HepG2 (cell line): Measurements from ENCODE around the gene FHIT. TPM values are rescaled to one million over a fixed set of nuclear protein-coding genes. Genes with fewer than 3 reads are reported as not detected.

Experiments used
- ATAC-seq: fragments of 200-7000 bp; cut with Tn5 transposase; 3 replicates; pipeline ENCODE4 v1.9.1; 2020; ENCODE audit warnings: mild to moderate bottlenecking, moderate library complexity
- BruUV-seq: library from RNA; stranded (reverse); fragments of 400-500 nt; replicated peaks from 2 replicates; lab custom pipeline; 2021; lab: Mats Ljungman, UMichigan
- CTCF ChIA-PET: fragments of 300-600 bp; formaldehyde crosslinking; extraction: SDS; loops from one replicate; lab custom pipeline; 2021; ENCODE audit warnings: low total read pairs, inconsistent platforms, low intra/inter-chr PET ratio; lab: Yijun Ruan, JAX
- POLR2A ChIA-PET: fragments of 350-600 bp; sonication (Branson Sonifier 250); formaldehyde crosslinking; loops from one replicate; lab custom pipeline; 2020; ENCODE audit warnings: antibody characterized with exemption, inconsistent platforms; lab: Yijun Ruan, JAX
- DNase-seq: peaks from one replicate; pipeline ENCODE4 v3.0.0-alpha.2; 2015; ENCODE audit warnings: low spot score
- FAIRE-seq: peaks from 3 replicates; lab custom pipeline; 2011; peaks lifted over from hg19 to GRCh38; lab: Jason Lieb, UNC
- H2AFZ ChIP-seq: one replicate; pipeline ENCODE4 v1.6.1; 2011; ENCODE audit warnings: low read length, inconsistent platforms
- H3K27ac ChIP-seq: fragments of 300-600 bp; 3 replicates; pipeline ENCODE4 v1.8.0; 2011; ENCODE audit warnings: mixed run types, mild to moderate bottlenecking, mixed read lengths, low read length, inconsistent platforms; ENCODE audit not compliant: insufficient read depth; ENCODE audit errors: extremely low read length
- H3K27me3 ChIP-seq, 2 experiments: fragments of 200-600 bp in 1 of 2; 2 replicates in 1 of 2; 3 replicates in 1 of 2; pipeline versions ENCODE4 v1.6.0 to v1.8.0; 2011; ENCODE audit warnings: low read length in 2 of 2, mild to moderate bottlenecking in 2 of 2, moderate library complexity in 2 of 2, inconsistent platforms in 1 of 2; ENCODE audit not compliant: insufficient read depth in 2 of 2, control insufficient read depth in 1 of 2
- H3K36me3 ChIP-seq, 2 experiments: fragments of 200-600 bp in 1 of 2; replicated peaks in 1 of 2; 2 replicates in 1 of 2; 3 replicates in 1 of 2; pipeline versions ENCODE4 v1.5.1 to v1.8.0; 2011; ENCODE audit warnings: low read length in 2 of 2, inconsistent platforms in 1 of 2; ENCODE audit not compliant: insufficient read depth in 2 of 2, control insufficient read depth in 1 of 2
- H3K4me1 ChIP-seq: 2 replicates; pipeline ENCODE4 v1.5.1; 2012; ENCODE audit warnings: low read length, inconsistent platforms; ENCODE audit not compliant: insufficient read depth
- H3K4me2 ChIP-seq: 2 replicates; pipeline ENCODE4 v1.6.0; 2011; ENCODE audit warnings: low read depth, low read length, inconsistent platforms
- H3K4me3 ChIP-seq, 3 experiments: fragments of 200-600 bp in 1 of 3; sonication (generic), shearing (Covaris generic) in 1 of 3; replicated peaks in 1 of 3; 2 replicates each; pipeline ENCODE4 v1.5.1; 2011 to 2016; ENCODE audit warnings: low read length in 3 of 3, inconsistent platforms in 2 of 3, low read depth in 2 of 3, mild to moderate bottlenecking in 2 of 3, control low read depth in 1 of 3, mixed read lengths in 1 of 3; ENCODE audit not compliant: insufficient read depth in 1 of 3
- H3K79me2 ChIP-seq: one replicate; pipeline ENCODE4 v1.6.1; 2011; ENCODE audit warnings: low read length, inconsistent platforms; ENCODE audit not compliant: insufficient read depth
- H3K9ac ChIP-seq: 2 replicates; pipeline ENCODE4 v1.6.0; 2011; ENCODE audit warnings: mild to moderate bottlenecking, low read depth, low read length, inconsistent platforms; ENCODE audit not compliant: insufficient read depth
- H3K9me3 ChIP-seq: 2 replicates; pipeline ENCODE4 v1.5.1; 2012; ENCODE audit warnings: mild to moderate bottlenecking, low read length
- H4K20me1 ChIP-seq: 2 replicates; pipeline ENCODE4 v1.6.0; 2011; ENCODE audit warnings: inconsistent platforms, mild to moderate bottlenecking, low read length, moderate library complexity; ENCODE audit not compliant: insufficient read depth
- ARNTL ChIP-seq: sonication (generic); formaldehyde crosslinking; IDR thresholded peaks from 2 replicates; pipeline ENCODE4 v1.4.0; 2020; ENCODE audit warnings: mild to moderate bottlenecking, missing genetic modification reagents
- EED ChIP-seq: sonication (generic); formaldehyde crosslinking; IDR thresholded peaks from 2 replicates; pipeline ENCODE4 v1.5.0; 2020; ENCODE audit warnings: mild to moderate bottlenecking, missing genetic modification reagents
- MAFF ChIP-seq: IDR thresholded peaks from 2 replicates; pipeline ENCODE4 v1.6.1; 2011; ENCODE audit warnings: low read depth, low read length, improper control_type of control experiment
- MAFK ChIP-seq, 2 experiments: IDR thresholded peaks in 1 of 2; conservative IDR thresholded peaks in 1 of 2; 2 replicates each; pipeline ENCODE4 v1.6.1; 2011; ENCODE audit warnings: improper control_type of control experiment in 2 of 2, low read length in 2 of 2
- ZNF766 ChIP-seq: sonication (generic); formaldehyde crosslinking; IDR thresholded peaks from 2 replicates; pipeline ENCODE4 v1.5.0; 2020; ENCODE audit warnings: missing genetic modification reagents, borderline replicate concordance
- ZNF768 ChIP-seq: sonication (generic); formaldehyde crosslinking; IDR thresholded peaks from 2 replicates; pipeline ENCODE4 v1.4.0; 2020; ENCODE audit warnings: missing genetic modification reagents
- WGBS: methylation state at CpG from one replicate; pipeline ENCODE4 v1.1.6; 2017; ENCODE audit warnings: low lambda C conversion rate; 5-methylcytosine and 5-hydroxymethylcytosine counted together
- in situ Hi-C: cut with HindIII; loops from 2 replicates; pipeline ENCODE4 v1.10.0; 2017; ENCODE audit warnings: low pct_unique_long_range_greater_than_20kb; ENCODE audit not compliant: extremely low pct_ligation_motif_present
- intact Hi-C: fragments of 100-400 bp; cut with micrococcal nuclease; formaldehyde crosslinking; loops from one replicate; pipeline ENCODE4 v1.10.0; 2022; ENCODE audit not compliant: unreplicated experiment
- polyA plus RNA-seq, 8 experiments: library from polyadenylated mRNA; depleted of rRNA in 3 of 8; stranded (reverse) in 7 of 8; unstranded in 1 of 8; fragments of >200 nt; fragmentation: Illumina TruSeq in 4 of 8; extraction: Trizol in 4 of 8; gene quantifications; 2 replicates each; pipeline versions ENCODE4 v1.2.1 to v1.2.3, GENCODE V29; 2011 to 2016; ENCODE audit warnings: low read depth in 4 of 8, missing spikeins in 1 of 8, mixed read lengths in 1 of 8; ENCODE audit not compliant: insufficient read depth in 1 of 8
- total RNA-seq, 5 experiments: library from RNA; depleted of rRNA; stranded (reverse); fragments of >200 nt; fragmentation: Illumina TruSeq; extraction: Trizol; gene quantifications; 2 replicates each; pipeline ENCODE4 v1.2.3, GENCODE V29; 2016; ENCODE audit warnings: low read depth in 1 of 5
- TF ChIP-seq, protein P1 (sequence below): IDR thresholded peaks from 2 replicates; pipeline ENCODE4 v1.6.1; 2016; ENCODE audit warnings: low read depth
- TF ChIP-seq, protein P2 (sequence below): IDR thresholded peaks from 2 replicates; pipeline ENCODE4 v1.6.1; 2012; ENCODE audit warnings: inconsistent platforms
- TF ChIP-seq, protein P3 (sequence below): sonication (generic); formaldehyde crosslinking; IDR thresholded peaks from 2 replicates; pipeline ENCODE4 v1.9.0; 2022; ENCODE audit warnings: low read depth, missing genetic modification reagents

FHIT gene
- total and polyA plus RNA-seq, 2 of the 13 experiments (the other 11 are each of a cell fraction or from before 2014, with no cell fraction given), result 4.0 to 4.6 TPM

DNA sequence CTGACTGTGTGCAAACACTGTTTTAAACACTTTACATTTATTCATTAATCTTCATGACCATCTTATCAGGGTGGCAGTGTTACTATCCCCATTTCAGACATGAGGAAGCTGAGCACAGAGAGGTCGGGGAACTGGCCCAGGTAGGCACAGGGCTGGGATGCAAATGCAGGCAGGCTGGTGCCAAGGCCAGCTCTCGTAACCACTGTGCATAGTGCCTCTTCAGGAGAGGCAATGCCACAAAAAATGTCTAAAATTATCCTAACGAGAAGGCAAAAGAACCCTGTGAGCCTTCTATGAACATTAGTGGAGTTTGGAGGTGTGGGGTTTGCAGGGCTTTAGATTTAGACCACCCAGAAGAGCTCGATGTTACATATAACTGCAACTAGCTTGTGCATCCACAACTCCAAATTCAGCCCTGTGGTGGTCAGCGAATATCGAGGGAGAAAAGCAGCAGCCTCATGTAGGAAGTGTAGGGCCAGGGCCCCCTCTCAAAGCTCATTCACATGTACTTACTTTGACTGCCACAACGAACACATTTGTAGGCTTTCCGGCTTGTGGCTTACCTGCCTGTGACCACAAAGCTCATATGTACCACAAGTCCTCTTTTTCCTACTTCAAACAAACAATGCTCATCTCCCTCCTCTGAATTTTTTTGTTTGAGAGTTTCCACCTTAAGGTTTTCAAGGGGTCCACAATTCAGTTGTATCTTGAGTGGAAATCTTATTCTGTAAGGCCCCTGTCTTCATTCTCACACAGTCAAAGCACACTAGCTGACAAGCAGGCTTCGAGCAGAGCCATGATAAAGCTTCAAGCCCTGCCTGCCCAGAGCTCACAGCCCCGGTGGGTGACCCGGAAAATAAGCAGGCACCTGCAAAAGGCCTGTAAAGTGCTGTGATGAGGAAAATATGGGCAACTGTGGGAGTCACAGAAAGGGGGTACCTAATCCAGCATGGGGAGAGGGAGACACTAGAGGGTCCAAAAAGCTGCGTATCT lies 1478.5 kb downstream of the FHIT start:
- WGBS, result 22% methylated on average over 10 of the region's 12 CpGs
- Histone ChIP-seq H3K27me3 (peaks cover 0 to 3% of the 10 kb centered on the region in 2 experiments; a peak in 1 of 5 replicates), H3K79me2 (no peaks in the 10 kb centered on the region), H3K27ac (no peak overlapping the region), H4K20me1 (no peaks in the 10 kb centered on the region), H3K36me3 (no peaks in the 10 kb centered on the region), H3K9me3 (no peaks in the 10 kb centered on the region), H2AFZ (no peak overlapping the region), H3K9ac (no peak overlapping the region), H3K4me3 (no peak overlapping the region), H3K4me2 (no peak overlapping the region), H3K4me1 (no peaks in the 10 kb centered on the region)
- BruUV-seq, result no TSS peak
- no peak for DNase-seq
- no peak for ATAC-seq
- no peak for FAIRE-seq
- intact Hi-C loops, result no loop called here
- CTCF ChIA-PET, result no interaction called here
- in situ Hi-C loops, result no loop called here
- TF ChIP-seq ZNF766 (CRISPR knock-in tag) (no peak), ZNF768 (peak; percentile 55; the same call in 1 of the 2 replicates)
- POLR2A ChIA-PET, result no interaction called here

DNA sequence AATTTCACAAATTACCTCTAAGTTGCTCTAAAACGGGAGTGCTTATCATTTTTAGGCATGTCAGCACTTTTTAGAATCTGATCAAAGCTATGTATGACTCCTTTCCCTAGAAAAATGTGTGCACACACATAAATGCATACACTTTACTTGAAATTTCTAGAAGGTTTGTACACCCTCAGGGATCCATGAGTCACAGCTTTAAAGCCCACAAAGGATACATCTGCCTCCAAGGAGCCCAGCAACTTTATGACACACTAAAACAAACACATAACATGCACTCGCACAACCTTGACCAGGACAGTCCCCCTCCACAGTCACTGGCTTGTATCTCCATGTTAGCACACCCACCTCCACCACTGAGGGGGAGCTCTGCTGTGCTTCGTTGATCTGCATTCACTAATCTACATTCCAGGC lies 1479.5 kb downstream of the FHIT start:
- 0% methylated on average over 3 of the region's 3 CpGs for WGBS
- Histone ChIP-seq H3K9ac (no peak overlapping the region), H4K20me1 (no peaks in the 10 kb centered on the region), H3K4me3 (no peak overlapping the region), H3K4me2 (no peak overlapping the region), H3K27me3 (peaks cover 0 to 3% of the 10 kb centered on the region in 2 experiments; a peak in 1 of 5 replicates), H3K79me2 (no peaks in the 10 kb centered on the region), H3K4me1 (no peaks in the 10 kb centered on the region), H3K27ac (no peak overlapping the region), H3K9me3 (no peaks in the 10 kb centered on the region), H2AFZ (no peak overlapping the region), H3K36me3 (no peaks in the 10 kb centered on the region)
- intact Hi-C loops (no loop called here), in situ Hi-C loops (no loop called here)
- TF ChIP-seq EED (CRISPR knock-in tag) (no peak), ARNTL (CRISPR knock-in tag) (no peak), MAFK (conservative IDR thresholded peaks at IDR 0.05 in 1 of 2, IDR thresholded peaks at IDR 0.05 in 1 of 2; ENCODE audit: low read length in 2 of 2) (peak; percentile 93 to 95), MAFF (peak; percentile 91)
- TF ChIP-seq, protein P1, sequence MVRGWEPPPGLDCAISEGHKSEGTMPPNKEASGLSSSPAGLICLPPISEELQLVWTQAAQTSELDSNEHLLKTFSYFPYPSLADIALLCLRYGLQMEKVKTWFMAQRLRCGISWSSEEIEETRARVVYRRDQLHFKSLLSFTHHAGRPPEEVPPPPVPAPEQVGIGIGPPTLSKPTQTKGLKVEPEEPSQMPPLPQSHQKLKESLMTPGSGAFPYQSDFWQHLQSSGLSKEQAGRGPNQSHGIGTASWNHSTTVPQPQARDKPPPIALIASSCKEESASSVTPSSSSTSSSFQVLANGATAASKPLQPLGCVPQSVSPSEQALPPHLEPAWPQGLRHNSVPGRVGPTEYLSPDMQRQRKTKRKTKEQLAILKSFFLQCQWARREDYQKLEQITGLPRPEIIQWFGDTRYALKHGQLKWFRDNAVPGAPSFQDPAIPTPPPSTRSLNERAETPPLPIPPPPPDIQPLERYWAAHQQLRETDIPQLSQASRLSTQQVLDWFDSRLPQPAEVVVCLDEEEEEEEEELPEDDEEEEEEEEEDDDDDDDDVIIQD, result no peak
- TF ChIP-seq, protein P2, sequence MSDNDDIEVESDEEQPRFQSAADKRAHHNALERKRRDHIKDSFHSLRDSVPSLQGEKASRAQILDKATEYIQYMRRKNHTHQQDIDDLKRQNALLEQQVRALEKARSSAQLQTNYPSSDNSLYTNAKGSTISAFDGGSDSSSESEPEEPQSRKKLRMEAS, result no peak
- TF ChIP-seq, protein P3, sequence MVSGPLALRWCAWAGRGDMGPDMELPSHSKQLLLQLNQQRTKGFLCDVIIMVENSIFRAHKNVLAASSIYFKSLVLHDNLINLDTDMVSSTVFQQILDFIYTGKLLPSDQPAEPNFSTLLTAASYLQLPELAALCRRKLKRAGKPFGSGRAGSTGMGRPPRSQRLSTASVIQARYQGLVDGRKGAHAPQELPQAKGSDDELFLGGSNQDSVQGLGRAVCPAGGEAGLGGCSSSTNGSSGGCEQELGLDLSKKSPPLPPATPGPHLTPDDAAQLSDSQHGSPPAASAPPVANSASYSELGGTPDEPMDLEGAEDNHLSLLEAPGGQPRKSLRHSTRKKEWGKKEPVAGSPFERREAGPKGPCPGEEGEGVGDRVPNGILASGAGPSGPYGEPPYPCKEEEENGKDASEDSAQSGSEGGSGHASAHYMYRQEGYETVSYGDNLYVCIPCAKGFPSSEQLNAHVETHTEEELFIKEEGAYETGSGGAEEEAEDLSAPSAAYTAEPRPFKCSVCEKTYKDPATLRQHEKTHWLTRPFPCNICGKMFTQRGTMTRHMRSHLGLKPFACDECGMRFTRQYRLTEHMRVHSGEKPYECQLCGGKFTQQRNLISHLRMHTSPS (CRISPR knock-in tag), result no peak
- no peak for FAIRE-seq
- no TSS peak for BruUV-seq
- ChIA-PET CTCF (no interaction called here), POLR2A (no interaction called here)
- ATAC-seq, result peak; percentile 43; the same call in 1 of the 3 replicates
- peak; percentile 5 for DNase-seq
